Naive thymus-derived CD4-positive, alpha-beta T cell (primary cell): ENCODE results near the gene IFT52. TPM values are rescaled to one million over a fixed set of nuclear protein-coding genes. Genes with fewer than 3 reads are reported as not detected.

Source experiments
- ATAC-seq: fragments of 150-1000 bp; cut with Tn5 transposase; 2 replicates; pipeline ENCODE4 v1.10.0; 2021; ENCODE audit warnings: mild to moderate bottlenecking, moderate library complexity
- CTCF ChIA-PET: fragments of 350-600 bp; sonication (Branson Sonifier 250); formaldehyde crosslinking; loops from one replicate; lab custom pipeline; 2021; ENCODE audit warnings: antibody characterized with exemption; lab: Charles Lee
- POLR2A ChIA-PET: fragments of 350-600 bp; sonication (Branson Sonifier 250); formaldehyde crosslinking; loops from one replicate; lab custom pipeline; 2021; ENCODE audit warnings: antibody characterized with exemption, inconsistent platforms; lab: Charles Lee
- DNase-seq, 9 donors: peaks; one replicate each; pipeline versions ENCODE4 v3.0.0 to v3.0.0-alpha.2; 2020 to 2022; ENCODE audit warnings: mixed read lengths in 1 of 9
- H3K27ac ChIP-seq: one replicate; pipeline ENCODE4 v1.7.0; 2013; ENCODE audit warnings: mild to moderate bottlenecking, low read depth, low read length, moderate library complexity
- H3K27me3 ChIP-seq, 2 donors: one replicate each; pipeline ENCODE4 v1.7.0; 2013; ENCODE audit warnings: low read length in 2 of 2, mild to moderate bottlenecking in 2 of 2, moderate library complexity in 2 of 2; ENCODE audit not compliant: control insufficient read depth in 2 of 2, insufficient read depth in 2 of 2
- H3K36me3 ChIP-seq, 3 experiments: 1 replicate in 2 of 3; 2 replicates in 1 of 3; pipeline ENCODE4 v1.7.0; 2013; ENCODE audit warnings: low read length in 3 of 3, mild to moderate bottlenecking in 3 of 3, moderate library complexity in 1 of 3; ENCODE audit not compliant: insufficient read depth in 3 of 3, control insufficient read depth in 2 of 3
- H3K4me1 ChIP-seq, 2 donors: one replicate each; pipeline ENCODE4 v1.7.0; 2013; ENCODE audit warnings: low read length in 2 of 2, mild to moderate bottlenecking in 2 of 2, moderate library complexity in 1 of 2; ENCODE audit not compliant: control insufficient read depth in 2 of 2, insufficient read depth in 2 of 2
- H3K4me3 ChIP-seq: 2 replicates; pipeline ENCODE4 v1.7.0; 2013; ENCODE audit warnings: mild to moderate bottlenecking, low read length
- H3K9me3 ChIP-seq, 3 experiments: 1 replicate in 2 of 3; 2 replicates in 1 of 3; pipeline ENCODE4 v1.7.0; 2013; ENCODE audit warnings: low read length in 3 of 3; ENCODE audit not compliant: control insufficient read depth in 2 of 3
- H3K27ac Mint-ChIP-seq, 9 donors: one replicate each; pipeline ENCODE4 v1.8.0; 2020 to 2022; ENCODE audit warnings: mixed read lengths in 9 of 9, mild to moderate bottlenecking in 8 of 9, moderate library complexity in 5 of 9, inconsistent platforms in 2 of 9
- H3K27me3 Mint-ChIP-seq, 5 donors: one replicate each; pipeline ENCODE4 v1.8.0; 2021 to 2022; ENCODE audit warnings: mixed read lengths in 5 of 5, mild to moderate bottlenecking in 1 of 5
- H3K36me3 Mint-ChIP-seq, 5 donors: one replicate each; pipeline ENCODE4 v1.8.0; 2020 to 2022; ENCODE audit warnings: mixed read lengths in 5 of 5, mild to moderate bottlenecking in 3 of 5, inconsistent platforms in 1 of 5
- H3K4me1 Mint-ChIP-seq, 7 donors: one replicate each; pipeline ENCODE4 v1.8.0; 2020 to 2022; ENCODE audit warnings: mixed read lengths in 7 of 7, mild to moderate bottlenecking in 3 of 7, inconsistent platforms in 1 of 7
- H3K4me3 Mint-ChIP-seq, 10 donors: one replicate each; pipeline ENCODE4 v1.8.0; 2020 to 2022; ENCODE audit warnings: mild to moderate bottlenecking in 10 of 10, mixed read lengths in 10 of 10, moderate library complexity in 6 of 10, inconsistent platforms in 2 of 10
- H3K9me3 Mint-ChIP-seq, 11 donors: one replicate each; pipeline ENCODE4 v1.8.0; 2020 to 2022; ENCODE audit warnings: mixed read lengths in 11 of 11, mild to moderate bottlenecking in 4 of 11, inconsistent platforms in 1 of 11, moderate library complexity in 1 of 11
- intact Hi-C, 2 donors: fragments of 100-400 bp; cut with micrococcal nuclease; formaldehyde crosslinking; loops; one replicate each; pipeline ENCODE4 v1.15.1; 2023
- polyA plus RNA-seq, 2 donors: library from polyadenylated mRNA; unstranded; fragments of 300-500 nt; fragmentation: Illumina TruSeq; gene quantifications; one replicate each; pipeline ENCODE4 v1.2.3, GENCODE V29; 2021
- total RNA-seq, 6 experiments: library from RNA in 5 of 6; stranded (reverse) in 5 of 6; gene quantifications; 1 replicate in 5 of 6; 2 replicates in 1 of 6; pipeline ENCODE4 v1.2.3 and lab custom pipeline; 2021 to 2026

Gene IFT52
- total and polyA plus RNA-seq, 7 experiments from 2014 or later: 14.8 to 34.9 (median 17.9) TPM

- Mint-ChIP-seq H3K36me3 (peaks cover 0 to 5% (median 0%) of the 10 kb centered on the region in 5 donors), H3K27me3 (peaks cover 0 to 3% (median 0%) of the 10 kb centered on the region in 5 donors), H3K9me3 (no peaks in the 10 kb centered on the region), H3K27ac (no peak overlapping the region), H3K4me1 (peaks cover 0 to 9% (median 0%) of the 10 kb centered on the region in 7 donors), H3K4me3 (no peak overlapping the region)
- ChIA-PET POLR2A (no interaction called here), CTCF (interaction anchor here (0.7 kb wide), 1 partner anchor 291 kb away, joined by 3 read pairs; no protein-coding TSS in a partner anchor)
- Histone ChIP-seq H3K27me3 (no peaks in the 10 kb centered on the region), H3K36me3 (no peaks in the 10 kb centered on the region), H3K4me1 (no peaks in the 10 kb centered on the region), H3K4me3 (no peak overlapping the region), H3K9me3 (no peaks in the 10 kb centered on the region), H3K27ac (no peak overlapping the region)
- peak in 1 of 9 donors; percentile 12 for DNase-seq
- intact Hi-C loops: no loop called here
- peak; percentile 24 for ATAC-seq
Observed at GRCh38 chr20:43681468-43681942, 90.8 kb downstream of the IFT52 start.

GRCh38 chr20:43681991-43682410, 91.3 kb downstream of the IFT52 start:
- H3K27ac ChIP-seq: no peak overlapping the region
- H3K36me3 ChIP-seq: no peaks in the 10 kb centered on the region
- H3K9me3 ChIP-seq: no peaks in the 10 kb centered on the region
- no peaks in the 10 kb centered on the region for H3K9me3 Mint-ChIP-seq
- ChIA-PET POLR2A (no interaction called here), CTCF (interaction anchor here (0.7 kb wide), 1 partner anchor 290 kb away, joined by 3 read pairs; no protein-coding TSS in a partner anchor)
- H3K4me3 Mint-ChIP-seq: no peak overlapping the region
- no peaks in the 10 kb centered on the region for H3K4me1 ChIP-seq
- H3K27me3 Mint-ChIP-seq: peaks cover 0 to 3% (median 0%) of the 10 kb centered on the region in 5 donors
- H3K36me3 Mint-ChIP-seq: peaks cover 0 to 5% (median 0%) of the 10 kb centered on the region in 5 donors
- peak; percentile 80 for ATAC-seq
- intact Hi-C loops: no loop called here
- peaks cover 0 to 9% (median 0%) of the 10 kb centered on the region in 7 donors for H3K4me1 Mint-ChIP-seq
- H3K27me3 ChIP-seq: no peaks in the 10 kb centered on the region
- H3K27ac Mint-ChIP-seq: peak overlapping the region in 1 of 9 donors; percentile 63
- DNase-seq: no peak
- H3K4me3 ChIP-seq: no peak overlapping the region

- Mint-ChIP-seq H3K27me3 (no peaks in the 10 kb centered on the region), H3K4me1 (peaks cover 0 to 8% (median 0%) of the 10 kb centered on the region in 7 donors), H3K4me3 (no peak overlapping the region), H3K9me3 (no peaks in the 10 kb centered on the region), H3K36me3 (peaks cover 0 to 3% (median 0%) of the 10 kb centered on the region in 5 donors), H3K27ac (no peak overlapping the region)
- ATAC-seq (no peak), DNase-seq (no peak)
- H3K9me3 ChIP-seq: no peaks in the 10 kb centered on the region
- ChIA-PET CTCF (interaction anchor here (0.7 kb wide), 1 partner anchor 290 kb away, joined by 3 read pairs; no protein-coding TSS in a partner anchor), POLR2A (no interaction called here)
- no peaks in the 10 kb centered on the region for H3K36me3 ChIP-seq
- no peaks in the 10 kb centered on the region for H3K4me1 ChIP-seq
- no peaks in the 10 kb centered on the region for H3K27me3 ChIP-seq
- H3K27ac ChIP-seq: no peak overlapping the region
- H3K4me3 ChIP-seq: no peak overlapping the region
- intact Hi-C loops: no loop called here
Observed at GRCh38 chr20:43682446-43682845, 91.7 kb downstream of the IFT52 start.

- POLR2A ChIA-PET: no interaction called here
- no peak overlapping the region for H3K27ac Mint-ChIP-seq
- H3K4me1 ChIP-seq: no peaks in the 10 kb centered on the region
- intact Hi-C loops: no loop called here
- H3K4me1 Mint-ChIP-seq: peaks cover 0 to 2% (median 0%) of the 10 kb centered on the region in 7 donors
- H3K4me3 Mint-ChIP-seq: no peak overlapping the region
- H3K27me3 ChIP-seq: no peaks in the 10 kb centered on the region
- no peaks in the 10 kb centered on the region for H3K36me3 ChIP-seq
- ATAC-seq: no peak
- H3K9me3 ChIP-seq: no peaks in the 10 kb centered on the region
- H3K27ac ChIP-seq: no peak overlapping the region
- no peaks in the 10 kb centered on the region for H3K9me3 Mint-ChIP-seq
- H3K4me3 ChIP-seq: no peak overlapping the region
- CTCF ChIA-PET: no interaction called here
- no peak for DNase-seq
- no peaks in the 10 kb centered on the region for H3K36me3 Mint-ChIP-seq
- H3K27me3 Mint-ChIP-seq: no peaks in the 10 kb centered on the region
Observed at GRCh38 chr20:43686820-43687219, 96.1 kb downstream of the IFT52 start.

- no peaks in the 10 kb centered on the region for H3K36me3 Mint-ChIP-seq
- H3K9me3 Mint-ChIP-seq: no peaks in the 10 kb centered on the region
- intact Hi-C loops: no loop called here
- peak overlapping the region in 1 of 9 donors; percentile 24 for H3K27ac Mint-ChIP-seq
- no peaks in the 10 kb centered on the region for H3K9me3 ChIP-seq
- H3K27ac ChIP-seq: no peak overlapping the region
- no peaks in the 10 kb centered on the region for H3K4me1 ChIP-seq
- H3K4me3 Mint-ChIP-seq: no peak overlapping the region
- ChIA-PET POLR2A (no interaction called here), CTCF (interaction anchor here (1.5 kb wide), 1 partner anchor 62 kb away, joined by 3 read pairs; no protein-coding TSS in a partner anchor)
- no peak overlapping the region for H3K4me3 ChIP-seq
- no peaks in the 10 kb centered on the region for H3K27me3 Mint-ChIP-seq
- no peak for ATAC-seq
- H3K4me1 Mint-ChIP-seq: peaks cover 0 to 2% (median 0%) of the 10 kb centered on the region in 7 donors
- DNase-seq: no peak
- no peaks in the 10 kb centered on the region for H3K36me3 ChIP-seq
- H3K27me3 ChIP-seq: no peaks in the 10 kb centered on the region
Observed at GRCh38 chr20:43689165-43689564, 98.4 kb downstream of the IFT52 start.

- ATAC-seq: no peak
- intact Hi-C loops: no loop called here
Observed at GRCh38 chr20:43690943-43691598, 100.3 kb downstream of the IFT52 start.

More at GRCh38 chr20:43690943-43691598, 100.3 kb downstream of the IFT52 start:
- Mint-ChIP-seq H3K4me3 (no peak overlapping the region), H3K9me3 (no peaks in the 10 kb centered on the region), H3K4me1 (peaks cover 0 to 5% (median 5%) of the 10 kb centered on the region in 7 donors), H3K27me3 (no peaks in the 10 kb centered on the region), H3K27ac (peak overlapping the region in 3 of 9 donors; percentile 22 to 69 (median 43)), H3K36me3 (no peaks in the 10 kb centered on the region)
- ChIA-PET POLR2A (no interaction called here), CTCF (interaction anchor here (1.1 to 2.8 kb wide), 4 partner anchors 153 to 241 kb away, joined by 3 to 13 read pairs (median 4); no protein-coding TSS in a partner anchor)
- H3K9me3 ChIP-seq: no peaks in the 10 kb centered on the region
- H3K36me3 ChIP-seq: no peaks in the 10 kb centered on the region
- no peak overlapping the region for H3K4me3 ChIP-seq
- no peak overlapping the region for H3K27ac ChIP-seq
- H3K4me1 ChIP-seq: no peaks in the 10 kb centered on the region
- no peaks in the 10 kb centered on the region for H3K27me3 ChIP-seq
- no peak for DNase-seq
